D721Med (cell line): ENCODE results near the gene INPP5D.

Experiments
- DNase-seq: peaks from one replicate; pipeline ENCODE4 v3.0.0; 2011; ENCODE audit warnings: low spot score; ENCODE audit not compliant: insufficient read length
- FAIRE-seq: peaks from 2 replicates; lab custom pipeline; 2011; peaks lifted over from hg19 to GRCh38; lab: Jason Lieb, UNC
- CTCF ChIP-seq: IDR thresholded peaks from 2 replicates; pipeline ENCODE4 v1.5.1; 2012; ENCODE audit warnings: mild to moderate bottlenecking, control low read depth; ENCODE audit not compliant: insufficient read depth; ENCODE audit errors: missing control alignments

Gene INPP5D

GRCh38 chr2:233100192-233100998 is 40.3 kb downstream of the INPP5D start:
- no peak for TF ChIP-seq CTCF
- no peak for DNase-seq
- no peak for FAIRE-seq

- DNase-seq (no peak), FAIRE-seq (no peak)
- TF ChIP-seq CTCF, result no peak
These were observed 41.0 kb downstream of the INPP5D start for GRCh38 chr2:233101141-233101540.

GRCh38 chr2:233101816-233102215 is 41.7 kb downstream of the INPP5D start:
- DNase-seq, result no peak
- TF ChIP-seq CTCF, result no peak
- FAIRE-seq, result no peak

- FAIRE-seq (no peak), DNase-seq (no peak)
- TF ChIP-seq CTCF, result no peak
These were observed 45.2 kb downstream of the INPP5D start for GRCh38 chr2:233105156-233105895.

GRCh38 chr2:233105930-233106329 is 45.8 kb downstream of the INPP5D start:
- FAIRE-seq (no peak), DNase-seq (no peak)
- TF ChIP-seq CTCF, result no peak

- DNase-seq (no peak), FAIRE-seq (no peak)
- no peak for TF ChIP-seq CTCF
These were observed 46.9 kb downstream of the INPP5D start for GRCh38 chr2:233107011-233107410.
